Subcutaneous preadipocyte (primary cell): ENCODE results near the gene INO80B. TPM values are rescaled to one million over a fixed set of nuclear protein-coding genes. Genes with fewer than 3 reads are reported as not detected.

Experiments
- total RNA-seq: library from RNA; depleted of rRNA; stranded (reverse); fragments of >200 nt; gene quantifications from 2 replicates; pipeline ENCODE4 v1.2.3, GENCODE V29; 2012

The INO80B gene
- 11.4 and 11.5 TPM in 2 replicates for total RNA-seq

GRCh38 chr2:74454654-74455511 lies at the start of gene INO80B:
TSS of gene INO80B (plus strand) at chr2:74455087. CDS start at chr2:74455117, 30 bp downstream.

GRCh38 chr2:74421221-74421870 lies 33.5 kb upstream of the INO80B start, which contains the start of the genes C2orf81 and WDR54:
TSS of gene C2orf81 (minus strand) at chr2:74421619. CDS start at chr2:74421560, 59 bp downstream.
TSS of gene WDR54 (plus strand) at chr2:74421730. CDS start at chr2:74422154, 424 bp downstream.

GRCh38 chr2:74441690-74442482 lies 13.0 kb upstream of the INO80B start, which contains the start of gene RTKN:
TSS of gene RTKN (minus strand) at chr2:74441937. CDS start at chr2:74441816, 121 bp downstream.

DNA sequence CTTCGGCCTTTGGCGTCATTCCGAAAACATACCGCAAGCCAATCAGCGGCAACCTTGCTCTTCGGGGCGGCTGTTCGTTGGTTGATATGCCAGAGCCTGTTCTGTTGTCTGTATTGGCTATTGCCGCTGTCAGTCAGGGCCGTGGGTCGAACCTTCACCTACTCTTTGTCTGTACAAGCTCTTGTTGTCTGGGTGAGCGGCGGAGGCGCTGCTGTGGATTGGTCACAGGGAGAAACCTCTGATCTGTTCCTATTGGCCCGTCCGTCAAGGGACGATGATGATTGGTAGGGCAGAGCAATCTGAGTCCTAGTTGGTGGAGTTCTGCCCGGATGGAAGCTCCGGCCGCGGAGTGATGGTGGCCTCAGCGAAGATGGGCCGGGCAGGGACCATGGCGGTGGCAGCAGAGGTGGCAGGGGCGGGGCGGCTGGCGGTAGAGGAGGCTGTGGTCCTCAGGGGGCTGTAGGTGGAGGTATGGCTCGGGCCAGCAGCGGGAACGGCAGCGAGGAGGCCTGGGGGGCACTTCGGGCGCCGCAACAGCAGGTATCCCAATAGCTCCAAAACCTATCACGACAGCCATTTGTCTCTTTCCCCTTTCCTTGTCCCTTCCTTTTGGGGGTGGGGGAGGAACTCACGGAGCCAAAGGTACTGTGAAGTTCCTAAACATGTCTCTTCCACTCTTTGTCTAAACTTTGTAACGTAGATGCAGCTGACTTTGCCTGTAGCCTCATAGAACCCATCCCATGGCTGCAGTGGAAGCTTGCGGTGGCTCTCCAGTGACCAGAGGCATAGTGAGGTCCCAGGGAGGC lies 3.4 kb downstream of the INO80B start, which contains the start of gene WBP1:
WBP1 (plus strand) TSS at position 307 of the 806 bp plus-strand sequence; CDS start at position 472, 165 bp downstream.

GRCh38 chr2:74472086-74472944 lies 17.4 kb downstream of the INO80B start, which contains the start of gene MRPL53:
TSS of gene MRPL53 (minus strand) at chr2:74472680. CDS start at chr2:74472660, 20 bp downstream.

GRCh38 chr2:74482801-74483674 lies 28.2 kb downstream of the INO80B start, which contains the start of the genes CCDC142 and TTC31:
TSS of gene CCDC142 (minus strand) at chr2:74482998. CDS start at chr2:74482837, 161 bp downstream.
TSS of gene TTC31 (plus strand) at chr2:74483081. CDS start at chr2:74483096, 15 bp downstream.

GRCh38 chr2:74499267-74499939 lies 44.5 kb downstream of the INO80B start, which contains the start of gene LBX2:
TSS of gene LBX2 (minus strand) at chr2:74499603. CDS start at chr2:74499537, 66 bp downstream.

DNA sequence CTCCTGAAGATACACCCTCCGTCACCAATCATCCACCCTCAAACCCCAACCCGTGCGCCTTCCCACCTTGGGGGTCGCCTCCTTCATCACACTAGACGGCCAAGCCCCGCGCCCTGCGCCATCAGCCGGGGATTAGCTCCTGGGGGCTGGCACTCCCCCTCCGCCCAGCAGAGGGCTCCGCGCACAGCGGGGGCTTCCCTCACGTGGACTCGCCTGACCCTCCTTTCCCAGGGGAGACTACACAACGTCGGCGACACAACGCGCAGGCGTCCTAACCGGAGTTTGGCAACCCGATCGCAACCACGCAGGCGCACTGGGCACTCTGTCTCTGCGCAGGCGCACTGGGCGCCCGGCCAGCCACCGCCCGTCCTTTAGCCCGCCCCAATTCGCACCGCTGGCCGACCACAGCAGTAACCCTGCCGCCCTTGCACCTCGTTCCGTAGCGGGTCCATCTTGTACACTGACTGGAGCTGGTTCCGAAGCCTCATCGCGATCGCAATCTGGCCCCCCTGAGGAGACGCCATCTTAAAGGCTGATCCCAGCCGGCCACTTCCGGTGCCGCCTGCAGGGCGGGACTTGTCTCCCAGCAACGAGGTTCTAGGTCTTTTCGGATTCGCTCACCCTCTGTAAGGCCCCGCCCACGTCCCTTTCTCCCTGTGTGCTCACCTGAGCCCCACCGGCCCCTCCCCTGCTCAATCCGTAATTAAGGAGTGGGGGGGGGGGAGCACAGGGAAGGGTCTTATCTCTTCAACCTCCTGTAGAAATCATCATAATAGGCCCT lies 52.4 kb downstream of the INO80B start, which contains the start of gene PCGF1:
PCGF1 (minus strand) TSS at position 551 of the 781 bp plus-strand sequence; CDS start at position 524, 27 bp downstream.

Other genes with a start within 250 kb of the INO80B start
- under 0.01 and 1.5 TPM in 2 replicates for gene SLC4A5, start 111.7 kb upstream of the INO80B start, total RNA-seq
- gene DCTN1, start 74.8 kb upstream of the INO80B start, total RNA-seq: 108 and 112 TPM in 2 replicates
- 0.98 and 1.1 TPM in 2 replicates for gene C2orf81, start 33.5 kb upstream of the INO80B start, total RNA-seq
- 71.7 and 76.4 TPM in 2 replicates for gene WDR54, start 33.4 kb upstream of the INO80B start, total RNA-seq
- gene RTKN, start 13.2 kb upstream of the INO80B start, total RNA-seq: 9.6 and 11.0 TPM in 2 replicates
- 22.0 and 25.6 TPM in 2 replicates for gene WBP1, start 3.4 kb downstream of the INO80B start, total RNA-seq
- gene MOGS, start 10.3 kb downstream of the INO80B start, total RNA-seq: 31.2 and 48.1 TPM in 2 replicates
- 19.9 and 30.9 TPM in 2 replicates for gene MRPL53, start 17.6 kb downstream of the INO80B start, total RNA-seq
- 22.4 and 34.0 TPM in 2 replicates for gene CCDC142, start 27.9 kb downstream of the INO80B start, total RNA-seq
- gene TTC31, start 28.0 kb downstream of the INO80B start, total RNA-seq: 12.9 and 16.0 TPM in 2 replicates
- gene LBX2, start 44.5 kb downstream of the INO80B start, total RNA-seq: 3.3 and 3.9 TPM in 2 replicates
- 16.2 and 22.4 TPM in 2 replicates for gene PCGF1, start 52.6 kb downstream of the INO80B start, total RNA-seq
- under 0.01 TPM in 1 of 2 replicates, not detected in the other for gene TLX2, start 59.4 kb downstream of the INO80B start, total RNA-seq
- not detected in 2 replicates for gene DQX1, start 71.1 kb downstream of the INO80B start, total RNA-seq
- 103 and 105 TPM in 2 replicates for gene AUP1, start 74.6 kb downstream of the INO80B start, total RNA-seq
- 48.5 and 52.8 TPM in 2 replicates for gene HTRA2, start 74.8 kb downstream of the INO80B start, total RNA-seq
- 2.2 and 3.7 TPM in 2 replicates for gene LOXL3, start 98.9 kb downstream of the INO80B start, total RNA-seq
- gene DOK1, start 99.6 kb downstream of the INO80B start, total RNA-seq: 14.7 and 15.6 TPM in 2 replicates
- not detected in 2 replicates for gene M1AP, start 193.2 kb downstream of the INO80B start, total RNA-seq
- 2.9 and 3.3 TPM in 2 replicates for gene SEMA4F, start 199.2 kb downstream of the INO80B start, total RNA-seq